SK-N-SH (cell line): ENCODE results near the gene MARVELD1.

ENCODE experiments used
- EP300 ChIP-seq, 2 experiments: IDR thresholded peaks; 2 replicates each; pipeline versions ENCODE4 v1.4.0 to v1.6.1; 2012; ENCODE audit warnings: borderline replicate concordance in 1 of 2, low read depth in 1 of 2, low read length in 1 of 2
- MXI1 ChIP-seq: IDR thresholded peaks from 2 replicates; pipeline ENCODE4 v1.6.1; 2012; ENCODE audit warnings: mild to moderate bottlenecking, low read depth, low read length, improper control_type of control experiment
- RAD21 ChIP-seq: IDR thresholded peaks from 2 replicates; pipeline ENCODE4 v1.6.1; 2012; ENCODE audit warnings: mild to moderate bottlenecking, low read length
- RCOR1 ChIP-seq: fragments of 150-350 bp; IDR thresholded peaks from 2 replicates; pipeline ENCODE4 v1.6.1; 2017; ENCODE audit warnings: antibody characterized with exemption, low read length
- SIN3A ChIP-seq: IDR thresholded peaks from 2 replicates; pipeline ENCODE4 v1.6.1; 2012; ENCODE audit warnings: low read depth, mild to moderate bottlenecking, low read length, moderate library complexity, borderline replicate concordance
- YY1 ChIP-seq: IDR thresholded peaks from 2 replicates; pipeline ENCODE4 v1.4.0; 2012; ENCODE audit warnings: low read depth, mild to moderate bottlenecking
- TF ChIP-seq, protein P1 (sequence below): fragments of 200-600 bp; sonication (generic); IDR thresholded peaks from 2 replicates; pipeline ENCODE4 v1.6.1; 2017; ENCODE audit warnings: antibody characterized with exemption, mild to moderate bottlenecking, moderate library complexity

GRCh38 chr10:97667463-97667862 lies 46.1 kb upstream of the MARVELD1 start:
- TF ChIP-seq, protein P1, sequence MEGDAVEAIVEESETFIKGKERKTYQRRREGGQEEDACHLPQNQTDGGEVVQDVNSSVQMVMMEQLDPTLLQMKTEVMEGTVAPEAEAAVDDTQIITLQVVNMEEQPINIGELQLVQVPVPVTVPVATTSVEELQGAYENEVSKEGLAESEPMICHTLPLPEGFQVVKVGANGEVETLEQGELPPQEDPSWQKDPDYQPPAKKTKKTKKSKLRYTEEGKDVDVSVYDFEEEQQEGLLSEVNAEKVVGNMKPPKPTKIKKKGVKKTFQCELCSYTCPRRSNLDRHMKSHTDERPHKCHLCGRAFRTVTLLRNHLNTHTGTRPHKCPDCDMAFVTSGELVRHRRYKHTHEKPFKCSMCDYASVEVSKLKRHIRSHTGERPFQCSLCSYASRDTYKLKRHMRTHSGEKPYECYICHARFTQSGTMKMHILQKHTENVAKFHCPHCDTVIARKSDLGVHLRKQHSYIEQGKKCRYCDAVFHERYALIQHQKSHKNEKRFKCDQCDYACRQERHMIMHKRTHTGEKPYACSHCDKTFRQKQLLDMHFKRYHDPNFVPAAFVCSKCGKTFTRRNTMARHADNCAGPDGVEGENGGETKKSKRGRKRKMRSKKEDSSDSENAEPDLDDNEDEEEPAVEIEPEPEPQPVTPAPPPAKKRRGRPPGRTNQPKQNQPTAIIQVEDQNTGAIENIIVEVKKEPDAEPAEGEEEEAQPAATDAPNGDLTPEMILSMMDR, result no peak
- TF ChIP-seq SIN3A (no peak), RCOR1 (no peak), YY1 (no peak), EP300 (IDR thresholded peaks at IDR 0.05; ENCODE audit: borderline replicate concordance in 1 of 2, low read depth in 1 of 2, low read length in 1 of 2) (no peak), MXI1 (no peak), RAD21 (no peak)
